GM21381 (cell line): ENCODE results near the gene ZIC4.

Source experiments
- ATAC-seq: cut with Tn5 transposase; IDR thresholded peaks from one replicate; pipeline ENCODE4 v1.9.1; 2021; ENCODE audit warnings: mild to moderate bottlenecking, moderate library complexity; ENCODE audit not compliant: unreplicated experiment

ZIC4 gene

GRCh38 chr3:147391781-147392624 is 14.3 kb downstream of the ZIC4 start:
- no peak for ATAC-seq

GRCh38 chr3:147390589-147391569 is 15.5 kb downstream of the ZIC4 start:
- ATAC-seq, result no peak

GRCh38 chr3:147389717-147390116 is 16.6 kb downstream of the ZIC4 start:
- no peak for ATAC-seq

- no peak for ATAC-seq
Observed at GRCh38 chr3:147388700-147389580, 17.4 kb downstream of the ZIC4 start.

- no peak for ATAC-seq
Observed at GRCh38 chr3:147387885-147388699, 18.3 kb downstream of the ZIC4 start.

GRCh38 chr3:147387291-147387884 is 19.0 kb downstream of the ZIC4 start:
- ATAC-seq, result no peak

GRCh38 chr3:147385059-147386012 is 21.0 kb downstream of the ZIC4 start:
- ATAC-seq, result no peak

GRCh38 chr3:147384210-147385058 is 21.9 kb downstream of the ZIC4 start:
- no peak for ATAC-seq

- no peak for ATAC-seq
Observed at GRCh38 chr3:147383617-147384016, 22.7 kb downstream of the ZIC4 start.

GRCh38 chr3:147381596-147381995 is 24.7 kb downstream of the ZIC4 start:
- no peak for ATAC-seq

- ATAC-seq, result no peak
Observed at GRCh38 chr3:147380977-147381376, 25.4 kb downstream of the ZIC4 start.

GRCh38 chr3:147380387-147380951 is 25.9 kb downstream of the ZIC4 start:
- ATAC-seq, result no peak

GRCh38 chr3:147379651-147380050 is 26.7 kb downstream of the ZIC4 start:
- ATAC-seq, result no peak

- no peak for ATAC-seq
Observed at GRCh38 chr3:147377412-147378367, 28.7 kb downstream of the ZIC4 start.

- ATAC-seq, result no peak
Observed at GRCh38 chr3:147373301-147373700, 33.0 kb downstream of the ZIC4 start.

- no peak for ATAC-seq
Observed at GRCh38 chr3:147372525-147373027, 33.8 kb downstream of the ZIC4 start.
